GM19043 (cell line): Measurements from ENCODE around the gene BFSP2.

Experiments
- ATAC-seq: cut with Tn5 transposase; IDR thresholded peaks from one replicate; pipeline ENCODE4 v1.9.1; 2021; ENCODE audit warnings: low read depth; ENCODE audit not compliant: unreplicated experiment

Gene BFSP2

DNA sequence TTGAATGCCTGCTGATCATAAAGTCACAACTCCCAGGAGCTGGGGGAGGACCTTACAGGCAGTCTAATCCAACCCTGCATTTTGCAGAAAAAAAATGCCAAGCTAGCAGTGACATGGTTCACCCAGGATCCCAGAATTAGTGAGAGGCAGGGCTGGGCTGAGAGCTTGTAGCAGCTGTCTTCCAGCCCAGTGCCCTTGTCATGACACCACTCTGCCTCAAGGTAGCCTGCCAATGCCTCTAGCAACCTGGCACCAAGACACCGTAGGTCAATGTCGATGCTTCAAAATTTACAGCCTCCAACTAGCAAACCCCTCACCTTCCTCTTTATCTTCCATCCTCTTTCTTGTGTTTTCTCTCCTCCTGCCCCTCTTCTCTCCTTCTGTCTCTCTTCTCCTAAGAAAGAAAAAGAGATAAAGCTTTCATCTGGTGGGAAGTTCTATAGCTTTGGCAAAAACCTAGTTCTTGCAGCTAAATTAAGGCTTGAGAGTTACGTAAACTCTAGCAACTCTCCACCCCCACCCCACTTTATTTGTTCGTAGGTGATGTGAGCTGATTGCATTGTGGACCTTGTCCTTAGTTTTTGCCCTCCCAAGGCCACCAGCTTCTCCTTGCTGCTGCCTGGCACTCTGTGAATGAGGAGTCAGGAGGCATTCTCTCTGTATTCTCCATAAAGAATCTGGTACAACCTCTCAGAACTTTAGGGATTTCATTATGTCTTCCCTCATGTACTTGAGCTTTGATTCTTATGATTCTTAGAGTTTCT is 18.3 kb upstream of the BFSP2 start:
- no peak for ATAC-seq

DNA sequence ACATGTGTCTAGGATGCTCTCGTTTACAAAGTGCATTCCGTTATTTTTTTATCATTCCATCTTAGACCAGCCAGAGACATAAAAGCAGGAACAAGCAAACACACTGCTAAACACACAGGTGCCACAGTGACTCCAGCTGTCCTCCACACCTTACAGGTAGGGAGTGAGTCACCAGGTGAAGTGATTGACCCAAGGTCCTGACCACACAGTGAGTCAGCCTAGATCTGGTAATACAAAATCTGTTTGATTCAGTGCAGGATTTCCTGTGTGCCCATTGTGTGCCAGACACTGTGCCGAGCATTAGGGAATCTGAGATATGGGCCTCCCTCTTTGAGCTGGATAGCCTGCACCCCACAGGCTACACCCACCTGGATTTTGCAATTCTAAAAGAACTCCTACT is 16.7 kb upstream of the BFSP2 start:
- ATAC-seq, result no peak

DNA sequence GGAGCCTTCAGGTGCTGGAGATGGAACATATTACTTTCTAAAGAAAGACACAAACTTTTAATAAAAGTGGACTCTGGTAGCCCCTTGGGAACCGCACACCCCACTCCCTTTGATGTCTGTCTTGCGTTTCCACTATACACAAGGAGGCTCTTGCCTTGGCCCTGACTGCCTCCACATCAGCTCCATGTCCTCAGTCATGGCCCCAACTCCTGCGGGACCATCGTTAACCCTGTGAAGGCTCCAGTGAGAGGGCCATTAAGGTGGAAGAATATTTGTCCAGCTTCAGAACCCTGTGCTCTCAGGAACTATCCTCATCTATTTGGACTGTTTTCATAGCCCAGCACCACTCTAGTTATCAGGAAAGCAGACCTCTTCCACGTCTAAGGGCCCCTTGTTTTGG is 16.1 kb upstream of the BFSP2 start:
- no peak for ATAC-seq

DNA sequence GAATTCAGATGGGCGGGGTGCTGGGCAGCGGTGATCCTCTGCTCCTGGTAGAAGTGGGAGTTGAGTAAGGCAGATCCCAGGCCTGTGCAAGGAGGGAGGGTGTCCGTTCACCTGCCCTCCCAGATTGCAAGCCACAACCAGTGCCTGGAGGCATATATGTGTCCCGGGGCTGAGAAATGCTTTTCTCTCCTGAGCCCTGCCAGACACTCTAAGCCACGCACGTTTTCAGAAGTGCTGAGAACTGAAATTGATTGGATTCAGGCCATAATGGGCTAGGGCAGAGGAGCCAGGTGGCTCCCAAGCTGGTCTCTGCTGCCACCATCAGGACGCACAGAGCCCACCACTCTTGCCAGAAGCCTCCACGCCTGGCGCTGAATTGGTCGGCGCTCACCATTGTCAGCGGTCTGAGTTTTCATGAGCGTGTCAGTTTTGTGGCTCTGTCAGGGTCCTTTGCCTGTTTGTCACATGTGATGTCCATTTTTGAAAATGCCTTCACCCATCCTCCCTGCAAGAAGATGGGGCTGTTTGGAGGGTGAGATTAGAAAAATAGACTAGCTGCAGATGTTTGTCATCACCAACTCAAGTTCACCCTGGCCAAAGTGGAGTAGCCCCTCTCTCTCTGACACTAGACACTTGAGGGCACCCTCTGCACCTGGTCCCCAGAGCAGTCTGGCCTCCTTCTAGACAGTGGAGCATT is 15.4 kb upstream of the BFSP2 start:
- peak; percentile 79 for ATAC-seq

DNA sequence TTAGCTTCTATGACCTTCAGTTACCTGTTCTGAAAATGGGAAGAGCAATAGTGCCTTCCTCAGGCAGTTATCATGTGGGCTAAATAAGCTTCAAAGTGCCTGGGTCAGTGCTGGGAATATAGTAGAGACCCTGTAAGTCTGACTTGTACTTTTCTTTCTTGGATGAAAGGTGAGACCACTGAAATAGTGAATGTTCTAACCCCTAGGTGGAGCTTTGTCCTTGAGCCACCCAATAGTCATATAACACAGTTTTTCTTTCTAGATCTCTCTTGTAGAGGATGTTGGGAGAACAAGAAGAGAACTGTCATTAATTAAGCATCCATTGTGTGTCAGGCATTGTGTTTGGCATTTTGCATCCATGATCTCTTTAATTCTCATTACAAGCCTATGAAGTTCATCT is 13.0 kb upstream of the BFSP2 start:
- no peak for ATAC-seq

DNA sequence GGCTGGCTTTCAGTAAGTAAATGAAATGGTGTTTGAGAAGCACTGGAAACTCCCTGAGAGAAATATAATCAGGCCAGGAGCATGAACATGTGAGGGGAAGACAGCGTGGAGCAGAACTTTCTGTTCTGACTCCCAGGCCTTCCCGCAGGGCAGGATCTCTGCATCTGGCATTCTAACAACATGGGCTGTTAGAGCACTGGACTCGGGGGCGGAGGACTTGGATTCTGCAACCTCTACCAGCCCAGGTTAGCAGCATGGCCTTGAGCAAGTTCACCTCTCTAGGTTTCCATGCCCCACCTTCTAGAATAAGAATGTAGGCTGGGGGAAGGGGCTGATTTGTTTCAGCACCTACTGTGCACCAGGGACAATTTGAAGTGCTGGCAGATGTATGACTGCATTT is 12.5 kb upstream of the BFSP2 start:
- no peak for ATAC-seq

DNA sequence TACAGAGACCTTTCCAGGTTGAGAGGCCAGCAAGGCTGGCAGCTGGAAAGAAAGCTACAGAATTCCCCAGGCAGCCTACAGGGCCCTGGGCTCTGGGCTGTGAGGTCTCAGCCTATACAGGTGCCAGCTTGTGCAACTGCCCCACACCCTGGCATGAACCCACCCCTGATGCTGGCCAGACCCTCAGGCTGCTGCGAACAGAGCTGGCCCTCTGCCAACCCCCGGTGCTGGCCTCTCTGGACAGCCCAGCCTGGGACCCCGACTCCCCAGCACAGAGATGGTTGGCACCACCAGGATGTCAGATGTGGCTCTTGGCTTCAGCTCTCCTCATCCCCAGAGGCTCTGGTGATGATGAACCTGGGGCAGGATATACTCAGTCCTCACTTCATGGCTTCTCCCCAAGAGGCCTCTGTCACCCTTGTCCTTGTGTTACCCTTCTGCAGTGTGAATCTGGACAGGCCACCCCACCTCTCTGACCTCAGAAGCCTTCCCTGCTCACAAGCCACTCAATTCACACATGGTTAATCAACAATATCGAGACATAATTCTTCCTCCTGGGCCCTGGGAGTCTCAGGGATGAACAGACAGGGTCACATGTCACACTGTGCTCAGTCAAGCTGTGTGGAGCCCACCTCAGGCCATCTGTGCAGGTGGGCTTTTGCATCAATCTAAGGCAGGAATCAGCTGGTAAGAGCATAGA is 11.0 kb upstream of the BFSP2 start:
- no peak for ATAC-seq

DNA sequence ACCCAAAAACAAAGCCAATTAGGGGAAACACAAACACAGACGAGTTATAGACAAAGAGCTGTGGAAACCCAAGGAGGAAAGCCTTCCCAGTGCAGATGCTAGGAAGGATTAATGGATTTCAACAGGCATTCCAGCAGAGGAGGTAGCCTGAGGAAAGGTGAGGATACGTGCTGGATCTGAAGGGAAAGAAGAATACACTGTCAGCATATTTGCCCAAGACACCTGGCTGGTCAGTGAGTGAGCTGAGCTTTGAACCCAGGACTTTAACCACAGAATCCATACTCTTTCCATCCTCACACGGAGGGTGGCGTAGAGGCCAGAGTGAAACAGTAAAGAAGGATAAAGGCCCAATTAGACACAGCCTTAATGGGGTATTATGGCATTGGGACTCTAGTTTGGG is 9.1 kb upstream of the BFSP2 start:
- ATAC-seq, result no peak

DNA sequence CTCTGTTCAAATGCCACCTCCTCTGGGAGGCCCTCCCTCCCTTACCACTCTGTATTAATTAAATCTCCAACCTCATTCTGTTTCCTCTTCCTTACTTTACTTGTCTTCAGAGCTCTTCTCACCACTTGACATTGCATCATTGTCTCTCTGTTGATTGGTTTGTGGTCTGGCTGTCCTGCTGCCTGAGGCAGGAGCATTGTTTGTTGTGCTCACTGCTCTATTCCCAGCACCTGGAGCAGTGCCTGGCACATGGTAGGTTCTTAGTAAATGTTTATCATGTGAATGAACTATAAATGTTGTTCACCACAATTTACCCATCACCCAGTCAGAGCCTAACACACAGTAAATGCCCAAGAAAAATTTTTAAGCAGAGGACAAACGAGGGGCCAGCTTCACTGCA is 6.7 kb upstream of the BFSP2 start:
- ATAC-seq, result no peak

DNA sequence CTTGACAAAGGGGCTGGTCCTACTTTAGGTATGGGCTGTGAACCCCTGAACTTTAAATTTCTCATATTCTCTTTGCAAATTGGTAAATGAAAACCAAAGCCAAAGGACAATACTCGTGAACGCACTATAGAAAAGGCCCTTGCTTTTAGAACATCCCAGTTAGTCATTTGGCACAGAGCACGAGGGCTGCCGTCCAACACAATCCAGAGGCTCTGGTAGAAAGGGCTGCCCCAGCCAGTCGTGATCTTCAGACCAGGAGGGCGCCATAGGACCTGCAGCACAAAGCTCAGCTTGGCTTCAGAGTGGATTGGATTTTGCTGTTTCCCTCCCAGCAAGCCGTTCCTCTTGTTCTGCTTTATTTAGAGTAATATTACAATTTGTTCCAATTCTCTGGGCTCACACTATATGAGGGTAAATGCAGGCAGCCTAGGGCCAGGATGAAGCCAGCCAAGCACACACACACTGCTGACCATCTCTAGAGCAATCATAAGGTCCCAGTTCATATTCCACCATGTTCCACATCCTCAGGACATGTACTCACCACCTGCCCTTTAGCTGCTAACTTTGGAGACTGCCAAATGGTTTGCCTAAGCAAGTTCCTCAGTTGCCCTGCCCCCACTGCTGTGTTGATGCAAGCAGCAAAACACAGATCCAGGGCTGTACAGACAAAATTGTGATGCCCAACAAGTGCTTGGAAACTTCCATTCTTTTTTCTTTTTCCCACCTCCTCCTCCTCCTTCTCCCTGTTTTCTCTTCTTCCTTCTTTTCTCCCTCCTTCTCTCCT is 6.0 kb upstream of the BFSP2 start:
- no peak for ATAC-seq

DNA sequence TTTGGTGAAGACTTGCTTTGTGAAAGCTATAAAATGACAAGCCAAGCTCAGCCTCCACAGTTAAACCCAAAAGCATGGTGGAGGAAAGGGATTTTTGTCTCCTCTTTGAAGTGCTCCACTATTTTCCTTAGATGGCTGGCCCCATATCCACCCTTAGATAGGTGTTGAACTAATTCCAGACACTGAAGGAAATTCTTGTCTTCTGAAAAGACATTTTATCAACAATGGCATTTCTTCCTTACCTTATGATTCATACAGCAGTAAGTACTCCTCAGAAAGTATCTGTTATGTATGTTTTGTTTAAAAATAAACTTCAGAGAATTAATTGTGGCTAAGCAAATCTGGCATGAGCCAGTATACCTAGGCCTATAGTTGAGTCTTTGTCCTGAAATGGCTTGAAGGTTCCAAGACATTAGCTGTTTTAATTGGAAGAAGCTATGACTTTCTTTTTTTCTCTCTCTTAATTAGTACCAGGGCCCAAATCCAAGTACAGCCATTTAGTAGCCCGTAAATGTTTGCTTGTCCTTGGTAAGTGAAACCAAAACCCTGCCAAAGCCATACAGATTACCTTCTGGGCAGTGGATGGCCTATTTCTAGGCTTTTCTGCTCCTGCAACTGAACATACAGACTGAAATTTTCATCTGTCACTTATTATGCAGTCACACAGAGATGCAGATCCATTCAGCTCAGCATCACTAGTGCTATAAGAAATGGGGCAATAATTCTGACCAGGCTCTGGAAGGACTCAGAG is 5.1 kb upstream of the BFSP2 start:
- no peak for ATAC-seq

DNA sequence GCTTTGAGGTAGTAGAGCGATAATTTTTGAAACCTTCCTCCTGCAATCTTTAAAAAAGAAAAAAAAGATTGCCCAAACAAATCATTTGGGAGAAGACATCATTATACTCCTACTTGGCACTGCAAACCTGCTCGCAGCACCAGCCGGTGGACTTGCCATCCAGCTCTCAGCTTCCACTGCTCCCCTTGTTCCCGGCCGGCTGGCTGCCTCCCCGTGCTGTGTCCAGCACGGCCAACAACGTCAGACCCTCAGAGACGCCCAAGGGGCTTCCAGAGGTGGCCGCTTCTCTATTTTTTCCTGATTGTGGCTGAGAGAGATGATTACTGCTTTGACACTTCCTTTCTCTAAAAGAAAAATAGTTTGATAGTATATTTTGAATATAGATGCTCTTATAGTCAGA is 3.0 kb upstream of the BFSP2 start:
- no peak for ATAC-seq

DNA sequence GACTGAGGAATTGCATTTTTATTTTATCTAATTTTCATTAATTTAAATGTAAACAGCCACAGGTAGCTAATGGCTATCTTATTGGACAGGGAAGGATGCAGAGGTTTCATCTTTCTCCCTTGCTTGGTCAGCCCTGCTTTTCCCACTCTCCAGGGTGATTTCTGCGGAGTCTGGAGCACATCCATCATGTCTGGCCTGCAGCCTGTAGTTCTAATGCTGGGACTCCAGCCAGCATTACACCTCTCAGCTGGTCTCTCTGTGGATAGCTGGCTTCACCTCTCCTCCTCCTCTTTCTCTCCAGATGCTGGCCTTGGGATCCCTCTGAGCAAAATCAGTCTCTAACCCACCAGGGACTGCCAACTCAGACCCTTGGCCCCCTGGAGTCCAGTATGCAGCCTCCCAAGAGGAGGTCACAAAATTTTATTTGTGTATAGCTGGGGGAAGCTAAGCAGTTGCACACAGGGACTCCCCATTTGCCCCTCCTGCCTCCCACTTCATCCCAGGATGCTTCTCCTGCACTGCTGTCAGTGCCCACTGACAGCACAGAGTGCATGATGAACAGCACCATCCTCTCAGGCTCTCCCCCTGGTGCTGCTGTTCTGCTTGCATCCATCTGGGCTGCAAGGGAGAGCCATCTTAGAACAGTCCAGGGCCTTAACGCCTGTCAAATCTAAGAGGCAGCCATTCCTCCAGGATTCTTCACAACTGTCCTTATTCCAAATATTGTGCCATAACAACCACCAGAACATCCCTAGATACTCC is 1.7 kb downstream of the BFSP2 start:
- no peak for ATAC-seq

DNA sequence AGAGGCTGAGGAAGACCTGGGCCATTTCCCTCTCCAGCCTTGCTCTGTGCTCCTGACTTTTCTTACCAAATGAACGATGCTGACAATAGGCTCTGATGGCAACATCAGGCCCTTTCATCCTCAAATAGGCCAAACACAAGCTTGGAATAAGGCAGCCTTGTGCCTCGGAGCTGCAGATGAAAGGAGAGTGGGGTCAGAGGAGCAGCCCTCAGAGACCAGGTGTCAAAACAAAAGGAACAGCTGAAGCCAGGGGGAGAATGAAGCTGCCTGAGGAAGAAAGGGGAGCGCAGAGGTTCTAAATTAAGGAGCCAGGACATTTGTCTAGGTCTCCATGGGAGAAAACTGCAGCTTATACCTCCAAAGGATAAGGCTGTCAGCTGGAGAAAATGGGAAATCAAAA is 5.1 kb downstream of the BFSP2 start:
- no peak for ATAC-seq

DNA sequence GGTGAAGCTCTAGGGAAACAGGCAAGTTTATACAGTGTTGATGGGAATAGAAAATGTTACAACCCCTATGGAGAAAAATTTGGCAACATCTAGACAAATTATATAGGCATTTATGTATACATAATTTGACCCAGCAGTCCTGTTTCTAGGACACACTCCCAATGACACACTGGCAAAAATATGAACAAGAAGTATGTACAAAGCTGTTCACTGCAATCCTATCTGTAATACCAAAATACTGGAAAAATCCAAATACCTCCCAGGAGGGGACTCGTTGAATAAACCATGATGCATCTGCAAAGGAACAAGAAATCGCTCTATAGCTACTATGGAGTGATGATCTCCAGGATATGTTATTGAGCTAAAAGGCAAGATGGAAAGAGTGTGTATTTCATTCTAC is 8.5 kb downstream of the BFSP2 start:
- no peak for ATAC-seq

DNA sequence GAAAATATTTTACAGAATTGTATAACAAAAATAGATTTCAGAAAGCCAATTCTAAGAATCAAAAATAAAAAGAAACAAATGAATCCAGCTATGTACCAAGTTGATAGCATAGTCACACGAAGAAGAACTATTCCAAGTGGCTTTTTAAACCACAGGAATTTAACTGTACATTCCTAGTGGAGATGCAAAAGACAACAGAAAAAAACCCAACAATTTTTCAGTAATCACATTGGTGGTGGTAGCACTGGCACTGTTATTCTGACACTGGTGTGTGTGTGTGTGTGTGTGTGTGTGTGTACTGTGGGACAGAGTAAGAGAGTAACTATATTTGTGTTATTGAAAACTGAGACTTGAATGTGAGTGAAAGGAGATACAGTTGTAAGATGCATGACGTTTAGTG is 9.1 kb downstream of the BFSP2 start:
- no peak for ATAC-seq

DNA sequence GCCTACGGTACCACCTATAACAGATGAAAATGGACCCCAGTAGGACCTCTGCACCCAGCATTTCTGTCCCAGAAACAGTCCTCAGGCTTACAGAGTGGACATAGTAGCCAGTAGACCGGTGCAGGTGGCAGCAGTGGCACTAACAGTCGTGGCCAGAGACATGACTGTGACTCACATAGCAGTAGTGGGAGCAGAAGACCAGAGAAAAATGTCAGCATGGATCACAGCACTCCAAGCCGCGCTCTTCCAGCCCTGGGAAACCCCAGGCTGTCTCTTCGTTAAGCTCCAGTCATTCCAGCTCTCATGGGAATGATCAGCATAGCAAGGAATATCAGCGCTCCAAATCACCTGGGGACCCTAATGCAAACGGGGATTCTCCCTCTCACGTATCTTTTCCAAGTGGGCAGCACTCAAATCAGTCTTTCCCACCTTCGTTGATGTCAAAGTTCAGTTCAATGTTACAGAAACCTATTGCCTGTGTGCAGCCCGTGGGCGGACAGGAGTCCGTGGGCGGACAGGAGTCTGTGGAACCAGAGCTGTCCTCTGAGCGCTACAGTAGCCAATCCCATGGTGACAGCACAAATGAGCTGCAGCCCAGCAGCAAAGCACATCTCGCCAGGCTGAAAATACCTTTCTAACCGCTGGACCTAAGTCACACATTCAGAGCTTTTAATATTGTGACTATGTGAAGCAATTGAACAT is 10.5 kb downstream of the BFSP2 start:
- ATAC-seq, result no peak

DNA sequence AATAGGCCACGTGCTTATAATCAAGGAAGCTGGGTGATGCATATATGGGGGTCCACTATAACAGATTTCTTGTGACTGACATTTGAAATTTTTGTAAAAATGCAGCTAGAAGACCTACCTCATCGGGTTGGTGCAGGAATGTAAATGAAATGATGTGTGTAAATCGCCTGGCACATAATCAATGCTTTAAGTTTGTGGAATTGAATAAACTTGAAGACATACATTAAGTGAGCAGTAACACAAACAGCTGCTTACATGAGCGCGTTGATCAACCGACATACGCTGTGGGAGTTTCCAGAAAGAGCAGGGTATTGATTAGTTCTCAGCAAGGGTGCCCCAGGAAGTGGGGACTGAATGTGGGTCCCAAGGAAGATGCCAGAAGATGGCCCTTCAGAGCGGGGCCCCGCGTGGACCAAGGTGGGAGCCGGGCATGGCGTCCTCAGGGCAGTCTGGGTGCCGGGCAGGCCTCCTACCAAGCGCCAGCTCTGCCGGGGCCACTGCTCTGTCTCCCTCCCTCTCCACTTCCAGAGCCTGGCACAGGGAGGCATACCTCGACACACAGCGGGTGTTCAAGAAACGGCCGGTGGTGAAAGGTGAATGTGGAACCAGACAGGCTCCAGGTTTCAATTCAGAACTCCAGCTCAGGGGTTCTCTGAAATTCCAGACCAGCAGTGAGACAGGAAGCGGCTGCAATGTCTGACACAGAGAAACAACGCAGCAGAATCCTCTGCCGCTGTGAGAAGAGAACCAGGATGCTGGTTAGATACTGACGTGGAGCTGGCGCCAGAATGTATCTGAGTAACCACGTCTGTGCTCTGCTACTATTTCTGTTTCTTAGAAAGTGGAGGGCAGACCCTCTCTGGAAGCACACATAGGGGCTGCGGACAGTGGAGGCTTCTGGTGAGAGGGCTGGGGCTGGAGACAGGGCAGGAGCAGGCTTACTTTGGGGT is 12.6 kb downstream of the BFSP2 start:
- ATAC-seq, result no peak
